ENCODE data around the gene SOS2. TPM values are rescaled to one million over a fixed set of nuclear protein-coding genes. Genes with fewer than 3 reads are reported as not detected.

The SOS2 gene
- polyA plus RNA-seq, 1 experiment, result 6.4 TPM

GRCh38 chr14:50107850-50108249 is 123.5 kb downstream of the SOS2 start:
- TF ChIP-seq, protein P1, sequence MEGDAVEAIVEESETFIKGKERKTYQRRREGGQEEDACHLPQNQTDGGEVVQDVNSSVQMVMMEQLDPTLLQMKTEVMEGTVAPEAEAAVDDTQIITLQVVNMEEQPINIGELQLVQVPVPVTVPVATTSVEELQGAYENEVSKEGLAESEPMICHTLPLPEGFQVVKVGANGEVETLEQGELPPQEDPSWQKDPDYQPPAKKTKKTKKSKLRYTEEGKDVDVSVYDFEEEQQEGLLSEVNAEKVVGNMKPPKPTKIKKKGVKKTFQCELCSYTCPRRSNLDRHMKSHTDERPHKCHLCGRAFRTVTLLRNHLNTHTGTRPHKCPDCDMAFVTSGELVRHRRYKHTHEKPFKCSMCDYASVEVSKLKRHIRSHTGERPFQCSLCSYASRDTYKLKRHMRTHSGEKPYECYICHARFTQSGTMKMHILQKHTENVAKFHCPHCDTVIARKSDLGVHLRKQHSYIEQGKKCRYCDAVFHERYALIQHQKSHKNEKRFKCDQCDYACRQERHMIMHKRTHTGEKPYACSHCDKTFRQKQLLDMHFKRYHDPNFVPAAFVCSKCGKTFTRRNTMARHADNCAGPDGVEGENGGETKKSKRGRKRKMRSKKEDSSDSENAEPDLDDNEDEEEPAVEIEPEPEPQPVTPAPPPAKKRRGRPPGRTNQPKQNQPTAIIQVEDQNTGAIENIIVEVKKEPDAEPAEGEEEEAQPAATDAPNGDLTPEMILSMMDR (IDR thresholded peaks at IDR 0.05; ENCODE audit: insufficient read depth, low read depth, low read length), result no peak
- POLR2A ChIA-PET, result no interaction called here
- Histone ChIP-seq H3K27me3 (ENCODE audit: control insufficient read depth, insufficient read depth, low read length) (no peaks in the 10 kb centered on the region), H3K4me3 (ENCODE audit: low read depth, low read length) (no peak overlapping the region), H3K36me3 (ENCODE audit: control insufficient read depth, insufficient read depth, low read length) (peaks cover 5% of the 10 kb centered on the region)
- DNase-seq (ENCODE audit: low read depth), result no peak
- CTCF ChIA-PET, result interaction anchor here (2.2 to 10.2 kb wide), 2 partner anchors 245 to 255 kb away, joined by 5 to 113 read pairs; partner anchors contain the start of gene NEMF

DNA sequence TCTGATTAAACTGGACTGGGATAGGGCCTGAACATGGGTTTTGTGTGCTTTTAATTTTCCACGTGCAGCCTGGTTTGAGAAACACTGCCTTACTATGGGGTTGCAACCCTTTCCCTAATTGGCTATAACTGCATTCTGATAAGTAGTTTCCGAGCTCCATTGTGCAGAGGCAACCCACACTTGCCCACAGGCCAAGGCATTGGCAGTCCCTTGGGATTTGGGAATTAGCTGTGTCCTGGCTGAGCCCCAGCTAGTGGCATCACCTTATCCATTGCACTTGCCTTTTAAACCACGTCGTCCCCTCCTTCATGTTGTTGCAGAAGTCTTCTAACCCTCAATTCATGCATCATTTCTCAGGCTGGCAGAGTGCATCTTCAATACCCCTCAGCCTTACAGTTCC is 125.2 kb downstream of the SOS2 start:
- TF ChIP-seq, protein P1 (IDR thresholded peaks at IDR 0.05; ENCODE audit: insufficient read depth, low read depth, low read length), result no peak
- no peak for DNase-seq (ENCODE audit: low read depth)
- ChIA-PET POLR2A (no interaction called here), CTCF (interaction anchor here (1.0 to 10.2 kb wide), 4 partner anchors 154 to 254 kb away, joined by 3 to 113 read pairs (median 4); partner anchors contain the start of gene NEMF)
- no peaks in the 10 kb centered on the region for H3K27me3 ChIP-seq (ENCODE audit: control insufficient read depth, insufficient read depth, low read length)
- H3K4me3 ChIP-seq (ENCODE audit: low read depth, low read length), result no peak overlapping the region
- H3K36me3 ChIP-seq (ENCODE audit: control insufficient read depth, insufficient read depth, low read length), result peaks cover 2% of the 10 kb centered on the region

- TF ChIP-seq, protein P1 (IDR thresholded peaks at IDR 0.05; ENCODE audit: insufficient read depth, low read depth, low read length), result no peak
- no peak overlapping the region for H3K4me3 ChIP-seq (ENCODE audit: low read depth, low read length)
- POLR2A ChIA-PET, result no interaction called here
- CTCF ChIA-PET, result interaction anchor here (1.0 to 10.2 kb wide), 7 partner anchors 23 to 251 kb away, joined by 3 to 113 read pairs (median 12); partner anchors contain the start of gene NEMF
- DNase-seq (ENCODE audit: low read depth), result no peak
- no peaks in the 10 kb centered on the region for H3K27me3 ChIP-seq (ENCODE audit: control insufficient read depth, insufficient read depth, low read length)
- no peaks in the 10 kb centered on the region for H3K36me3 ChIP-seq (ENCODE audit: control insufficient read depth, insufficient read depth, low read length)
Measured at GRCh38 chr14:50103558-50103957, 127.8 kb downstream of the SOS2 start.

GRCh38 chr14:50101417-50101816 is 130.0 kb downstream of the SOS2 start:
- TF ChIP-seq, protein P1 (IDR thresholded peaks at IDR 0.05; ENCODE audit: insufficient read depth, low read depth, low read length), result no peak
- CTCF ChIA-PET, result interaction anchor here (1.2 to 10.2 kb wide), 4 partner anchors 15 to 249 kb away, joined by 3 to 113 read pairs (median 4); partner anchors contain the start of gene NEMF

DNA sequence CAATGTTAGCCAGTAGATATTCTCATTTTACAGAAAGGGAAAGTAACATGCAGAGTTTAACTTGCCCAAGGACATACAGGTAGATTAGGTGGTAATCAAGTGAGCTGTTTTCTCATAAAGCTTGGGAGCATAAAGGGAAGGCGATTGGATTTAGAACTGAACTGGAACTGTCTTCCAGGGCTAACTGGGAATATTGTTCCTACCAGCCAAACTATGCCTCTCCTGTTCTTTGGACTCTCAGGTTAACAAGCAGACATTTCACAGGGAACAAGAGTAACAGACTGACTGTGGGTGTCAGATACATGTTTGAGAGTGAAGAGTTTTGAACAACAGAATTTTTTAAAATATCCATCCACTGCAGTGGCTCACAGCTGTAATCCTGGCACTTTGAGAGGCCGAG is 130.6 kb downstream of the SOS2 start:
- Histone ChIP-seq H3K4me3 (ENCODE audit: low read depth, low read length) (no peak overlapping the region), H3K36me3 (ENCODE audit: control insufficient read depth, insufficient read depth, low read length) (no peaks in the 10 kb centered on the region), H3K27me3 (ENCODE audit: control insufficient read depth, insufficient read depth, low read length) (no peaks in the 10 kb centered on the region)
- CTCF ChIA-PET, result interaction anchor here (1.2 to 10.2 kb wide), 3 partner anchors 221 to 248 kb away, joined by 3 to 113 read pairs (median 4); partner anchors contain the start of gene NEMF
- no peak for DNase-seq (ENCODE audit: low read depth)
- POLR2A ChIA-PET, result interaction anchor here (0.6 kb wide), 1 partner anchor 13 kb away, joined by 6 read pairs; no protein-coding TSS in a partner anchor
- TF ChIP-seq, protein P1 (IDR thresholded peaks at IDR 0.05; ENCODE audit: insufficient read depth, low read depth, low read length), result no peak

More at GRCh38 chr14:50101417-50101816, 130.0 kb downstream of the SOS2 start:
- POLR2A ChIA-PET, result interaction anchor here (0.6 kb wide), 1 partner anchor 14 kb away, joined by 6 read pairs; no protein-coding TSS in a partner anchor
- DNase-seq (ENCODE audit: low read depth), result no peak
- Histone ChIP-seq H3K27me3 (ENCODE audit: control insufficient read depth, insufficient read depth, low read length) (no peaks in the 10 kb centered on the region), H3K4me3 (ENCODE audit: low read depth, low read length) (no peak overlapping the region), H3K36me3 (ENCODE audit: control insufficient read depth, insufficient read depth, low read length) (no peaks in the 10 kb centered on the region)
